PC-9 (cell line): ENCODE measurements around the gene EPN1.

ENCODE experiments used
- CTCF ChIP-seq: fragments of 200-600 bp; sonication (generic); conservative IDR thresholded peaks from 2 replicates; pipeline ENCODE4 v1.6.1; 2017; ENCODE audit warnings: mixed run types, antibody characterized with exemption, mild to moderate bottlenecking, moderate library complexity
- EZH2 ChIP-seq: fragments of 200-600 bp; sonication (generic); IDR thresholded peaks from 2 replicates; pipeline ENCODE4 v1.8.0; 2017; ENCODE audit warnings: antibody characterized with exemption, low read depth

- no peak for TF ChIP-seq CTCF
- TF ChIP-seq EZH2: no peak
Observed at GRCh38 chr19:55702131-55702627, 27.2 kb downstream of the EPN1 start.
